H1 (cell line): ENCODE measurements around the gene SLC2A13.

Experiments
- CBX8 ChIP-seq: fragments of 300-800, 300-1000 bp; sonication (generic); IDR thresholded peaks from 2 replicates; pipeline ENCODE4 v1.7.1; 2016; ENCODE audit warnings: low read depth, low read length, borderline replicate concordance
- CHD2 ChIP-seq: IDR thresholded peaks from 2 replicates; pipeline ENCODE4 v1.6.1; 2012; ENCODE audit warnings: low read length, improper control_type of control experiment
- CTCF ChIP-seq, 3 experiments: IDR thresholded peaks; 1 replicate in 2 of 3; 2 replicates in 1 of 3; pipeline versions ENCODE4 v1.5.1 to v1.6.1; 2011; ENCODE audit warnings: low read length in 3 of 3, mild to moderate bottlenecking in 3 of 3, inconsistent platforms in 2 of 3, low read depth in 1 of 3, moderate library complexity in 1 of 3; ENCODE audit not compliant: insufficient read depth in 1 of 3; ENCODE audit errors: control extremely low read depth in 1 of 3
- EP300 ChIP-seq, 2 experiments: IDR thresholded peaks; 1 replicate in 1 of 2; 2 replicates in 1 of 2; pipeline ENCODE4 v1.6.1; 2011 to 2012; ENCODE audit warnings: low read depth in 2 of 2, low read length in 2 of 2, mild to moderate bottlenecking in 2 of 2, borderline replicate concordance in 1 of 2, inconsistent platforms in 1 of 2, moderate library complexity in 1 of 2
- JUN ChIP-seq: IDR thresholded peaks from 2 replicates; pipeline ENCODE4 v1.6.1; 2011; ENCODE audit warnings: low read depth, mild to moderate bottlenecking, improper control_type of control experiment, low read length
- POLR2A ChIP-seq, 2 experiments: IDR thresholded peaks; 1 replicate in 1 of 2; 2 replicates in 1 of 2; pipeline ENCODE4 v1.6.1; 2011; ENCODE audit warnings: low read depth in 2 of 2, low read length in 2 of 2, mild to moderate bottlenecking in 2 of 2; ENCODE audit errors: control extremely low read depth in 1 of 2
- SP4 ChIP-seq: IDR thresholded peaks from 2 replicates; pipeline ENCODE4 v1.6.1; 2012; ENCODE audit warnings: low read length, inconsistent platforms
- TBP ChIP-seq: IDR thresholded peaks from 2 replicates; pipeline ENCODE4 v1.6.1; 2011; ENCODE audit warnings: low read depth, low read length, improper control_type of control experiment
- TF ChIP-seq, protein P1 (sequence below): IDR thresholded peaks from 2 replicates; pipeline ENCODE4 v1.6.1; 2011; ENCODE audit warnings: low read depth, mild to moderate bottlenecking, low read length; ENCODE audit not compliant: insufficient read depth

- TF ChIP-seq CHD2, result no peak
- TF ChIP-seq, protein P1, sequence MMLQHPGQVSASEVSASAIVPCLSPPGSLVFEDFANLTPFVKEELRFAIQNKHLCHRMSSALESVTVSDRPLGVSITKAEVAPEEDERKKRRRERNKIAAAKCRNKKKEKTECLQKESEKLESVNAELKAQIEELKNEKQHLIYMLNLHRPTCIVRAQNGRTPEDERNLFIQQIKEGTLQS, result no peak
- TF ChIP-seq TBP, result no peak
- no peak for TF ChIP-seq EP300 (IDR thresholded peaks at IDR 0.05; ENCODE audit: borderline replicate concordance in 1 of 2, low read depth in 2 of 2, low read length in 2 of 2)
- TF ChIP-seq CTCF (IDR thresholded peaks at IDR 0.05; ENCODE audit: control extremely low read depth in 1 of 3, insufficient read depth in 1 of 3, low read depth in 1 of 3, low read length in 3 of 3), result no peak
- no peak for TF ChIP-seq SP4
- TF ChIP-seq POLR2A (IDR thresholded peaks at IDR 0.05; ENCODE audit: control extremely low read depth in 1 of 2, low read depth in 2 of 2, low read length in 2 of 2), result no peak
- TF ChIP-seq CBX8, result no peak
- TF ChIP-seq JUN, result no peak
Observed at GRCh38 chr12:40142001-40142744, 36.3 kb upstream of the SLC2A13 start.
